GM12891 (cell line): ENCODE measurements around the gene PTER.

Experiments used
- POLR2A ChIP-seq: IDR thresholded peaks from 2 replicates; pipeline ENCODE4 v1.6.1; 2011; ENCODE audit warnings: low read depth, low read length, control low read depth
- POLR2AphosphoS5 ChIP-seq: IDR thresholded peaks from 2 replicates; pipeline ENCODE4 v1.6.1; 2011; ENCODE audit warnings: low read depth, low read length, control low read depth
- TAF1 ChIP-seq: IDR thresholded peaks from 2 replicates; pipeline ENCODE4 v1.6.1; 2011; ENCODE audit warnings: low read depth, low read length, control low read depth

- TF ChIP-seq POLR2AphosphoS5 (no peak), TAF1 (no peak), POLR2A (no peak)
These were observed 84.7 kb downstream of the PTER start, which contains the start of gene C1QL3 for GRCh38 chr10:16521311-16522016.
